ENCODE data around the gene MS4A4E. TPM values are rescaled to one million over a fixed set of nuclear protein-coding genes. Genes with fewer than 3 reads are reported as not detected.
"Not testable (repeated sequence)": the region's sequence is repeated elsewhere in the genome, so short reads cannot be mapped to it uniquely, and the experiment has no call there.

Gene MS4A4E
- polyA plus RNA-seq, 3 donors, result 0.08 to 0.56 (median 0.22) TPM

DNA sequence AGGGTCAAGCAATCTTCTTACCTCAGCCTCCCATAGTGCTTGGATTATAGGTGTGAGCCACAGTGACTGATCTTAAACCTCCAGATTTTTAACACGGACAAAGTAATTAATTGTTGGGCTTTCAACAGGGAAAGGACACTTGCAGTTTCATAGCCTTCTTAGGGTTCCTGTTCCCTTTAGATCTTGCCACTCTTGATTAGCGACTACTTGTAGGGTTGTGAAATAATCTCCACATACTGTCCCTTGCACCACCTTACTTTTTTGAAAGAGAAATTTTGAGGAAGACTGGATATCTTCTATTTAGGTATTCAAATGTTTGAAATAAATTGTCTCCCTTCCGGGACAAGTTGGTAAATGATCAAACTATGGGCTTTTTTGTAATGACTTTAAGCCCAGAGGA is 7.6 kb downstream of the MS4A4E start:
- WGBS, 3 donors, result 49 to 71% (median 53%) methylated on average over 3 of the region's 3 CpGs
- no peak overlapping the region for H3K27ac ChIP-seq (ENCODE audit: low read depth, low read length)

DNA sequence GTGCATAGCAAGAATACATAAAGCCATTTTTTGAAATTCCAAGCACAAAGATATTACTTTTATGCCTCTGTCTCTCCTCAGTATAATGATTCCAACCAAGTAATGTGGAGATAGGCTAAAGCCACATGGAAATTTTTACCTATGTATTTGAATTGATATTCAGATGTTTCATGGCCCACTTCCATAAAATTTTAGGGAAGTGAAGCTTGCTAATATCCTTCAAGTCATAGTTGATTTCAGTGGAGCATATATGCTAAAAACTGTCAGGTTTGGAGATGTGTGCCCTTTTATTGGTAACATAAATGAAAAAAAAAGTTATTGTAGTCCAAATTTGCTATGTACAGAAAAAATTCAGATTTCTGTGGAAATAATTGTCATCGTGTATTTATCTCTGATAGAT is 12.3 kb downstream of the MS4A4E start:
- WGBS, 3 donors, result 52 to 78% (median 63%) methylated on average over 1 of the region's 1 CpG
- H3K27ac ChIP-seq (ENCODE audit: low read depth, low read length), result no peak overlapping the region

DNA sequence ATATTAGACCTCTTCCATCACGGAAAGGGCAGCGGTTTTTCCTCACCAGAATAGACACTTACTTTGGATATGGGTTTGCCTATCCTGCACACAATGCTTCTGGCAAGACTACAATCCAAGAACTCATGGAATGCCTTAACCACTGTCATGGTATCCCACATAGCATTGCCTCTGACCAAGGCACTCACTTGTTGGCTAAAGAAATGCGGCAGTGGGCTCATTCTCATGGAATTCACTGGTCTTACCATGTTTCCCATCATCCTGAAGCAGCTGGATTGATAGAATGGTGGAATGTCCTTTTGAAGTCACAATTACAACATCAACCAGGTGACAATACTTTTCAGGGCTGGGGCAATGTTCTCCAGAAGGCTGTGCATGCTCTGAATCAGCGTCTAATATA is 20.8 kb downstream of the MS4A4E start:
- 82 to 93% (median 90%) methylated on average over 4 of the region's 4 CpGs for WGBS, 3 donors
- no peak overlapping the region for H3K27ac ChIP-seq (ENCODE audit: low read depth, low read length)

DNA sequence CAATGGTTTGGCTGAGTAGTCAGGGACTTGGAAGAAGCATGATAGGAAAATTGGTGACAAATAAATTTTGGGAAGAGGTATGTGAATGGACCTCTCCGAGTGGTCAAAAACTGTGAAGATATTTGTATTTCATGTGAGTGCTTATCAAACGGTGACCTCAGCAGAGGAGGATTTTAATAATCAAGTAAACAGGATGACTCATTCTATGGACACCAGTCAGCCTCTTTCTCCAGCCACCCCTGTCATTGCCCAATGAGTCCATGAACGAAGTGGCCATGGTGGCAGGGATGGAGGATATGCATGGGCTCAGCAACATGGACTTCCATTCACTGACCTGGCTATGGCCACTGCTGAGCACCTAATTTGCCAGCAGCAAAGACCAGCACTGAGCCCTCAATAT is 21.2 kb downstream of the MS4A4E start:
- 58 to 72% (median 69%) methylated on average over 3 of the region's 3 CpGs for WGBS, 3 donors
- no peak overlapping the region for H3K27ac ChIP-seq (ENCODE audit: low read depth, low read length)

DNA sequence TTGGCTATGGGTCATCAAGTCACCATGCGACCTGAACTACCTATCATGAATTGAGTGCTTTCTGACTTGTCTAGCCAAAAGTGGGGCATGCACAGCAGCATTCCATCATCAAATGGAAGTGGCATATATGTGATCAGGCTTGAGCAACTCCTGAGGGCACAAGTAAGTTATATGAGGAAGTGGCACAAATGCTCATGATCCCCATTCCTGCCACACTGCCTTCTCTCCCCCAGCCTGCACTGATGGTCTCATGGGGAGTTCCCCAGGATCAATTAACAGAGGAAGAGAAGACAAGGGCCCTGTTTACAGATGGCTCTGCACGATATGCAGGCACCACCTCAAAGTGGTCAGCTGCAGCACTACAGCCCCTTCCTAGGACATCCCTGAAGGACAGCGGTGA is 21.8 kb downstream of the MS4A4E start:
- 71 to 92% (median 83%) methylated on average over 3 of the region's 3 CpGs for WGBS, 3 donors
- H3K27ac ChIP-seq (ENCODE audit: low read depth, low read length), result no peak overlapping the region

DNA sequence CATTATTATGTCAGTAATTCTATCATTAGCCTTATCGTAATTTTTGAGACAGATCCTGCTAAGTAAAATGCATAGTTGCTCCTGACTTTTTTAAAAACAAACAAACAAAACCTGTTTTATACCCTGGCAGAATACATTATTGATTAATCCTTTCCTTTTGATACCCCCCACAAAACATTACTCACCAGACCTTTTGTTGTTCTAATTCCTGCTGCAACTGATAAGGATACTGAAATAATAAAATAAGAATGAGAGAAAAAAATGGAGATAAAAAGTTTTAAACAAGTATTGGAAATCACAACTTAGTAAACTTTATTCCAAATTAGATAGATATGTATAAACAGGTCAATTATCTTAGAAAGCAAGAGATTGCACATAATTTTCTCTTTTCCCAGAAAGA is 28.6 kb downstream of the MS4A4E start:
- WGBS, 3 donors, result 51 to 88% (median 84%) methylated on average over 1 of the region's 1 CpG
- H3K27ac ChIP-seq (ENCODE audit: low read depth, low read length), result no peak overlapping the region

DNA sequence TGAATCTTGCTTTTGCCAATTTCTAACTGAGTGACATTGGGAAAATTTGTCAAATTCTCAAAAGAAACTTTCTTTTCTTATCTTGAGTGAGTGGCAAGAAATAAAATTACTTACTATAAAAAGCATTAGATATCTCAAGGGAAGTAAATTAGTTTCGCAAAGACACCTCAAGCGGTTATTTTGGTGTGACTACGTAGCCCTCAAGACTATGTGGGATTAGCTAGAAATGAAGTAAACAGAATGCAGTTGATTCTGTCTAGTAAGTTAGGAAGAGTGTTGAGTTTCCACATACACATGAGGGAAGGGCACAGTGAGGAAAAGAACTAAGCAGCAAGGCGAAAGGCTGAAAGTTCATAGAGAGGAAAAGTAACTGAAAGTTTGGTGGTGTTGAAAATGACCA is 31.7 kb downstream of the MS4A4E start:
- WGBS, 3 donors, result 77 to 93% (median 85%) methylated on average over 4 of the region's 4 CpGs
- H3K27ac ChIP-seq (ENCODE audit: low read depth, low read length), result no peak overlapping the region

DNA sequence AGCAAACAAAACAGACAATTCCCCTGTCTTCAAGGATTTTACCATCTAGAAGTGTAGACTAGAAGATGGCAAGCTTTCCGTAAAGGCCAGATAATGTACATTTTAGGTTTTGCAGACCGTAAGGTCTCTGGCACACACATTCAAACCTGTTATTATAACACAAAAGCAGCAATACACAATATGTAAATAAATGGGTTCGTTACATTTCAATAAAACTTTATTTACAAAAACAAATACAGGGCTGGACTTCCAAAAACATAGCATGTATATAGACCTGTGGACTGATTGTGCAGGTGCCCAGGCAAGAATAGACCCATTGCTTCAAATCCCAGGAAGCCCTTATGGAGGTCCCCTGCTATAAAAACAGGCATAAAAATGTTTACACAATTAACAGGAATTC is 33.0 kb downstream of the MS4A4E start:
- WGBS, 3 donors, result 88 to 93% (median 92%) methylated on average over 3 of the region's 3 CpGs
- H3K27ac ChIP-seq (ENCODE audit: low read depth, low read length), result no peak overlapping the region

DNA sequence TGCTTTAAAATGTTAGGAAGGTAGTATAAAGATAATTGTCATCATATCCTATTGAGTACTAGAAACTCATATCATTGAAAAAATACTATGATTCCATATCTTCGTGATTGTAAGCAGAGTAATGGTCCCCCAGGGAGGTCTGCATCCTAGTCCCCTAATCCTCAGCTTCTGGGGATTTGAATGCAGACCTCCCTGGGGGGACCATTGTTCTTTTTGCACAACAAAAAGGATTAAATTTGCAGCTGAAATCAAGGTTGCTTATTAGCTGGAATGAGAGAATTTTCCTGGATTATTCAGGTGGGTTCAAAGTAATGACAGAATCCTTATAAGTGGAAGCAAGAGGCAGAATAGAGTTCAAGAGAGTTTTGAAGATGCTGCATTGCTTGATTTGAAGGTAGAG is 34.0 kb downstream of the MS4A4E start:
- no peak overlapping the region for H3K27ac ChIP-seq (ENCODE audit: low read depth, low read length)
- 32 to 53% (median 43%) methylated on average over 1 of the region's 1 CpG for WGBS, 3 donors

DNA sequence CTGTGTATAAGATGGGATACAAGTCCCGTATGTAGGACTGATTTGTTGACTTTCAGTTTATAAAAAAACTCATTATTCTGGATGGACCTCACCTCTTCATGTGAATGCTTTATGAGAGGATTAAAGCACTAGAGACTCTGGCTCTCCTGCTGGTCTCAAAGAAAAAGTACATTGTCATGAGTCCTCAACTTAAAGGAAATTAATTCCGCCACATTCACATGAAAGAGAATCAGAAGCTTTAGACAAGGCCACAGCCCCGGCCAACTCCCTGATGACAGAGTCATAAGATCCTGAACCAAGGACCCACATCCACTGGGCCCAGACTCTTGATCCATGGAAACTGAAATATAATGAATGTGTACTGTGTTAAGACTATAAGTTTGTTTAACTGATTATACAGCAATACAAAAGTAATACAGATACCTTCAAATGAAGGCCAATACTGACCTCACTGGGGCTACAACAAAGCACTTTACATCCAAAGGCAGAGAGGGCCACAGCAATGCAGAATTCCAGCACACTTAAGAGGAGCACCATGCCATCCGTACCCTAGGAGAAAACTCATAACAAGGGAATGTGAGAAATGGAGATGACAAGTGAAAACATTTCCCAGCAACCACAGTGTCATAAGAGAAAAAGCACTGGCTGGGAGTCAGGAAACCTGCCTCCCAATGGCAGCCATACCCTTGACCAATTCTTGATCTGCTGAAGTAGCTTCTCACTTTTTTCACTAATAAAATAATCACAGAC is 34.6 kb downstream of the MS4A4E start:
- WGBS, 3 donors, result 78 to 86% (median 86%) methylated on average over 4 of the region's 4 CpGs
- no peak overlapping the region for H3K27ac ChIP-seq (ENCODE audit: low read depth, low read length)

DNA sequence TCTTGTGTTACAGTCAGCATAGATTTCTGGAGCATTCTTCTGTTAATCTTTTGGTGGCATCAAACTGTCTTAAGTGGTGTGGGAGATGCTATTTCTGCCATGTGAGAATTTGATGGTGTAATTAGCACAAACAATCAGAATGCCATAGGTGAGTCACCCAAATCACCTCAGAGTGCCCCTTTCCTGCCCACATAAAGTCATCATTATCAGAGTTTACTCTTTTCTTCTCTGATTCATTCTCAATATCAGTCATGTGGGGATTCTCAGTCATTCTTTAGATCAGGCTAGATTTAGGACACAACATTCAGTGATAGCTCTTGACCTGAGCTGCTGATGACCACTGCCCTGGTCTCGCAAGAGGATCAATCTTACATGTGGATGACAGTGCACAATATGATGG is 36.3 kb downstream of the MS4A4E start:
- WGBS, 3 donors, result 87 to 90% (median 87%) methylated on average over 1 of the region's 1 CpG
- H3K27ac ChIP-seq (ENCODE audit: low read depth, low read length), result no peak overlapping the region

DNA sequence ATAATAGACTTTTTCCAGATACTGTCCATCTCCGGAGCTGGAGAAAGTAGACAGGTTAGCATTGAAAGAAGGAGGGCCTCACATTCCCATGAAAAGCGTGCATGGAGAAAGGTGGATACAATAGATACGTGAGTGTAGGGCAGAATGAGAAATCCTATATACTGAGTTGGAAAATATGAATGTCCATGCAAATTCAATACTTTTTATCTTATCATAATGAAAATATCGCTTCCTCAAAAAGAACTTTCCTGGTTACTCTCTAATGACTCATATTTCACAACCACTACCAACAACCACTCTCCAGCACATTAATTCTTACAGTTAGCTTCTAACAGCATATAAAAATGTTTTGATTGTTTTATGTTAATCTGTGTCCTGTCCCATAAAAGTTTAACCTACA is 38.0 kb downstream of the MS4A4E start:
- no peak overlapping the region for H3K27ac ChIP-seq (ENCODE audit: low read depth, low read length)
- WGBS, 3 donors, result 79 to 90% (median 85%) methylated on average over 4 of the region's 4 CpGs

DNA sequence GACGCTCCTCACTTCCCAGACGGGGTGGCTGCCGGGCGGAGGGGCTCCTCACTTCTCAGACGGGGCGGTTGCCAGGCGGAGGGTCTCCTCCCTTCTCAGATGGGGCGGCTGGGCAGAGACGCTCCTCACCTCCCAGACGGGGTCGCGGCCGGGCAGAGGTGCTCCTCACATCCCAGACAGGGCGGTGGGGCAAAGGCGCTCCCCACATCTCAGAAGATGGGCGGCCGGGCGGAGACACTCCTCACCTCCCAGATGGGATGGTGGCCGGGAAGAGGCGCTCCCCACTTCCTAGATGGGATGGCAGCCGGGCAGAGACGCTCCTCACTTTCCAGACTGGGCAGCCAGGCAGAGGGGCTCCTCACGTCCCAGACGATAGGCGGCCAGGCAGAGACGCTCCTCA is 41.6 kb downstream of the MS4A4E start:
- WGBS, 3 donors, result 91 to 100% (median 98%) methylated on average over 7 to 20 of the region's 26 CpGs
- not testable (repeated sequence) for H3K27ac ChIP-seq (ENCODE audit: low read depth, low read length)

DNA sequence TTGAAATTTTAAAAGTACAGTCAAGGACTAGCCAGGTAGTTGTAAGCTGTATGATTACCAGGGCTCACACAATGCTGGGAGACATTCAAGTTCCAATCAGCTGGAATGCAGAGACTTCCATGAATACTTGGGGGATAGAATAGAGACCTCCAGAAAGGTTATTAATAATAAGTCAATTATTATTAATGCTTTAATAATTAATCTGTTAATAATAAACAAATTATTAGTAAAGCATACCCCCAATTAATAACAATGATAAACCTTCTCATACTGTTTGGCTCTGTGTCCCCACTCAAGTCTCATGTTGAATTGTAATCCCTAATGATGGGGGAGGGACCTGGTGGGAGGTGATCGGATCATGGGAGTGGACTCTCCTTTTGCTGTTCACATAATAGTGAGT is 45.5 kb downstream of the MS4A4E start:
- WGBS, 3 donors, result 71 to 96% (median 86%) methylated on average over 1 of the region's 1 CpG
- no peak overlapping the region for H3K27ac ChIP-seq (ENCODE audit: low read depth, low read length)

DNA sequence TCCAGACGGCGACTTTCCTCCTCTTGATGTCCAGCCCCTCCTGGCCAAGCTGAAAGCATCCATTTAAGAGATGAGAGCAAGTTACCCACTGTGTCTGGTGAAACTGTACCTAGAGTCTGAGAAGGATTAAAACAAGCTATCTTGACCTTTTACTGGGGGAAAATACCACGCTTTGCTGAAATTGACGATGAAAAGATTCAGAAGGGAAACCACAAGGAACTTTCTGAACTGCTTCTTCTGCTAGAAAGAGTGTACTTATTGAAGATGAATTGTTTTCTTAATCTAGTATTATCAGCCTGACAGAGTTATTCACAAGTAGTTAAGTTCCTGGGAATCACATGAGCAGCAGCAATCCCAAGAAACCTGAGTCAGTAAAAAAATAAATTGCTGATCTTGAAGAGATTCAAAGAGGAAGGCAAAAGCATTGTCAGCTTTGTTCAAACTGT is 47.0 kb downstream of the MS4A4E start:
- 58 to 86% (median 63%) methylated on average over 4 of the region's 4 CpGs for WGBS, 3 donors
- no peak overlapping the region for H3K27ac ChIP-seq (ENCODE audit: low read depth, low read length)

DNA sequence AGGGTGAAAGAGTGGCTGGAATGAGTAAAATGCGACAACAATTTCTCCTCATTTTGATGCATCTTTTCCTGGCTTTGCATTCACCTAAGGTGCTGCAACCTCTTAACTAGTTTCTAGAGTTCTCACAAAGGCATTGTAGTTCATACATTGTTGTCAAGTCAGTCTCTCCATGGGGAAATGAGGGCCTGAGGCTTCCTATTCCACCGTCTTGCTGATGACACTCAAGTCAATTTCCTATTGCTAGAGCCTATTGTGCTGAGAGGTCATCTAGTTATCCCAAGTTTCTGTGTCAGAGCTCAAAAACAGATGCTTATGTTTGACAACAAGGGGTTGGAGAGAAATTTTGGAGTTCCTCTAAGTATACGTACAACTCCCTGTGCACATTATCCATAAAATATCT is 48.4 kb downstream of the MS4A4E start:
- WGBS, 3 donors, result 54 to 82% (median 59%) methylated on average over 3 of the region's 3 CpGs
- no peak overlapping the region for H3K27ac ChIP-seq (ENCODE audit: low read depth, low read length)

DNA sequence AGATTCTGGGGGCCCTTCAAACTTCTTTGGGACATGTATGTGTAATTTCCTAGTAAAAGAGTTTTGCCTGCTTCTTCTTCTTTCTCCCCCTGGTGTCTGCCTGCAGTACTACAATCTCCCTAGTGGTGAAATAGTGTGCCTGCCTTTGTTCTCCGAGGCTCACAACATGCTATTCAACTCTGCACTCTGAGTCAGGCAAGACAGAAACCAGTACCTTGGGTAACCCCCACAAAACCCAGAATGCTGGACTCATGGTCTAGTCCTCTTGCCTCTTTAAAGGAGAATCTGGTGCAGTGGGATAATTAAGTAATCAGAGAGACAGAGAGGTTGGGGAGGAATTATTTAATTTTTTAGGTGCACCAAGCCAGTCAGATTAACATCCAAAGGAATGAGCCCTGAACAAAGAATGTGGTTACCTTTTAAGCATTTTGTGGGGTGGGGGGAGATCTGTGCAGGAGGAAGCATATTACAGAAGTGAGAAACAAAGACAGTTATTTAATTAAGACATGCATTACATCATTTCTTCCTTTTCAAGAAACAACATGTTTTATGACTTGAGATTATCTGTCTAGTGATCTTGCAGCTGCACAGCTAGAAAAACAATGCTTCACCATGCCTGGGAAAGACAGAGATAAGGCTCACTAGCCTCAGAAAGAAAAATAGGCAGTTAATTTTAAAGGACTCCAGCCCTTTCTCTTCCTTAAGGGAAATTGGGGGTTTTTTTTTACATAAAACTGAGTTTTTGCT is 49.1 kb downstream of the MS4A4E start:
- no peak overlapping the region for H3K27ac ChIP-seq (ENCODE audit: low read depth, low read length)
- 14 to 24% (median 15%) methylated on average over 1 of the region's 1 CpG for WGBS, 3 donors

DNA sequence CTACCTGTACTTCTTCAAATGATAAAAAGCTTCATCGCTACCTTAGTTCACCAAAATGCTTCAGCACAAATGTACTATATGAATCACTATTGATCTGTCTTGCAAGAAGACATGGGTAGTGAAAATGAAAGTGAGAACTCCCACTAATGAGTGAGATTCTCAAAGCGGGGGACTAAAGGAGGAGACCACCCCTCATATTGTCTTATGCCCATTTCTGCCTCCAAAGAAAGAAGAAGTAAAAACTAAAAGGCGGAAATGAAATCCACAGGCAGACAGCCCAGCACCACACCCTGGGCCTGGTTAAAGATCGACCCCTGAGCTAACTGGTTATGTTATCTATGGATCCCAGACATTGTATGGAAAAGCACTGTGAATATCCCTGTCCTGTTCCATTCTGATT is 50.4 kb downstream of the MS4A4E start:
- not testable (repeated sequence) for H3K27ac ChIP-seq (ENCODE audit: low read depth, low read length)
- WGBS, 3 donors, result 86 to 93% (median 87%) methylated on average over 4 of the region's 4 CpGs

DNA sequence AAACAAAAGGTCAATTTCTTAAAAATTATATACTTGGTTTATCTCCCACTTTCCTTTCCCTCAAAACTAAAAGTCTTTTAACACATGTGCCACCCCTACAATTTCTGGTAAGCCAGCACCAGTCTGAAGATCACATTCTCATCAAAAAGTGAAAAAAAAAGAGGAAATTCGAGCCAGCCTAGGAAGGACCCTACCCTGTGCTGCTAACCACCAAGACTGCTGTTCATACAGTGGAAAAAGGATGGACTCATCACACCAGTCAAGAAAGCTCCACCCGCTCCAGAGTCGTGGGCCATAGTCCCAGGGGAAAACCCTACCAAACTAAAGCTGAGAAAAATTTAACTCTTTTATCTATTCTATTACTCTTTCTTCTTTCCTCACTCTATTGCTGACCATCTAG is 54.5 kb downstream of the MS4A4E start:
- 22 to 47% (median 26%) methylated on average over 3 of the region's 3 CpGs for WGBS, 3 donors
- not testable (repeated sequence) for H3K27ac ChIP-seq (ENCODE audit: low read depth, low read length)

DNA sequence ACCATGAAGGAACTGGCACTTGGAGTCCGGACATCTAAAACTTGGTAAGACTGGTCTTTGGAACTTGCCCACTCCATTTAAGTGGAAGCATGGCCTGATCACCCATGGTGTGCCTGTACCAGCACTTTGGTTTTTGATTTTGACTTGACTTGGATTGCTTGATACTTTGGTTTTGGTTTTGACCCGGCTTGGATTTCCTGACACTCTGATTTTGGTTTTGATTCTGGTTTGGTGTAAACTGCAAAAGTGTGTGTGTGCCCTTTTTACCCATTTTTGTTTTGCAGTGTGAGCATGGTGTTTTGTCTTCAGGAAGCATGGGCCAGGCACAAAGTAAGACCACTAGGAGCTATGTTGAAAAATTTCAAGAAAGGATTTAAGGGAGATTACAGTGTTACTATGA is 56.8 kb downstream of the MS4A4E start:
- H3K27ac ChIP-seq (ENCODE audit: low read depth, low read length), result not testable (repeated sequence)
- WGBS, 3 donors, result 88 to 93% (median 91%) methylated on average over 2 of the region's 2 CpGs

All from adipose tissue (tissue), 3 donors.